LNCaP clone FGC (cell line): ENCODE measurements around the gene ZNF831.
A peak's percentile ranks its signal among the peaks of the same experiment; 100 is the strongest.

Experiments used
- DNase-seq: peaks from one replicate; pipeline ENCODE4 v3.0.0-alpha.2; 2011; ENCODE audit warnings: low read depth
- H3K4me3 ChIP-seq: 2 replicates; pipeline ENCODE4 v1.5.1; 2011; ENCODE audit warnings: mild to moderate bottlenecking, low read depth, low read length, control low read depth
- TF ChIP-seq, protein P1 (sequence below): IDR thresholded peaks from 2 replicates; pipeline ENCODE4 v1.5.1; 2012; ENCODE audit warnings: mild to moderate bottlenecking; ENCODE audit not compliant: control insufficient read depth, insufficient read depth; ENCODE audit errors: extremely low read depth

ZNF831 gene

DNA sequence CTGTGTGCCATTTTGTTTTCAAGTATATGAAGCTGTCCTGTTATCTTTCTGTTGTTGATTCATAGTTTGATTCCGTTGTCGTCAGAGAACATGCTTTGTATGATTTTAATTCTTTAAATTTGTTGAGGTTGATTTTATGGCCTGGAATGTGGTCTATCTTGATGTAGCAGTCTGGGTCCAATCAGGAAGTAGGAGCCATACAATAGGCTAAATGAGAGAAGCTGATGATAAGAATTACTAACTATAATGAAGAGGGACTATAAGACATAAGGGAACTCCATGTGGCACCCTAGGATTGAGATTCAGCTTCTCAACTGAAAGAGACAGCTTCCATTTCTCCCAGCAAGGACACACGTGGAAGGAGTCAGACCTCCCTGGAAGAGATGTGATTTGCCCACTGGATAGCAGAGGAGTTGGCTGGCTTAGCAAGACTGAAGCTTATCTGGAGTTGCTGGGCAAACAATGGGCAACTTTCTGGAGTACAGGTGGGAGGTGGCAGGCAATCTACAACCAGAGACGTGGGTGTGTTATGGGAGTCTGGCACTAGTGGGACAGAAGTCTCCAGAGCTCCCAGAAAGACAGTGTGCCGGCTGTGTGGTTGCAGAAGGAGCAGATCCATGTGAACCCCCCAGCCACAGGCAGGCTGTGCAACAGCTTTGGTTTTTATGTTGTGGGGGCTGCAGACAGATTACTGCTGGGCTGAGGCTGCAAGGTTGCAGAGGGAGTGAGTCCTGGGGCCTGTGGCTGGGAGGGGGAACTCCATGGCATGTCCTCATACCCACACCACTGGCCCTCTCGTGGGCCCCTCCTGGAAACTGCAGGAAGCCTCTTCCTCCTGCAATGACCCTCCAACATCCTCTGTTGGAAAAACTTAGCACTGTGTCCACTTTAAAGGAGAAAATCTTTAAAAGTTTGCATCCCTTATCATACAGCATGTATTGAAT lies 7.1 kb downstream of the ZNF831 start:
- TF ChIP-seq, protein P1, sequence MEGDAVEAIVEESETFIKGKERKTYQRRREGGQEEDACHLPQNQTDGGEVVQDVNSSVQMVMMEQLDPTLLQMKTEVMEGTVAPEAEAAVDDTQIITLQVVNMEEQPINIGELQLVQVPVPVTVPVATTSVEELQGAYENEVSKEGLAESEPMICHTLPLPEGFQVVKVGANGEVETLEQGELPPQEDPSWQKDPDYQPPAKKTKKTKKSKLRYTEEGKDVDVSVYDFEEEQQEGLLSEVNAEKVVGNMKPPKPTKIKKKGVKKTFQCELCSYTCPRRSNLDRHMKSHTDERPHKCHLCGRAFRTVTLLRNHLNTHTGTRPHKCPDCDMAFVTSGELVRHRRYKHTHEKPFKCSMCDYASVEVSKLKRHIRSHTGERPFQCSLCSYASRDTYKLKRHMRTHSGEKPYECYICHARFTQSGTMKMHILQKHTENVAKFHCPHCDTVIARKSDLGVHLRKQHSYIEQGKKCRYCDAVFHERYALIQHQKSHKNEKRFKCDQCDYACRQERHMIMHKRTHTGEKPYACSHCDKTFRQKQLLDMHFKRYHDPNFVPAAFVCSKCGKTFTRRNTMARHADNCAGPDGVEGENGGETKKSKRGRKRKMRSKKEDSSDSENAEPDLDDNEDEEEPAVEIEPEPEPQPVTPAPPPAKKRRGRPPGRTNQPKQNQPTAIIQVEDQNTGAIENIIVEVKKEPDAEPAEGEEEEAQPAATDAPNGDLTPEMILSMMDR = no peak
- no peak for DNase-seq
- H3K4me3 ChIP-seq = no peak overlapping the region

DNA sequence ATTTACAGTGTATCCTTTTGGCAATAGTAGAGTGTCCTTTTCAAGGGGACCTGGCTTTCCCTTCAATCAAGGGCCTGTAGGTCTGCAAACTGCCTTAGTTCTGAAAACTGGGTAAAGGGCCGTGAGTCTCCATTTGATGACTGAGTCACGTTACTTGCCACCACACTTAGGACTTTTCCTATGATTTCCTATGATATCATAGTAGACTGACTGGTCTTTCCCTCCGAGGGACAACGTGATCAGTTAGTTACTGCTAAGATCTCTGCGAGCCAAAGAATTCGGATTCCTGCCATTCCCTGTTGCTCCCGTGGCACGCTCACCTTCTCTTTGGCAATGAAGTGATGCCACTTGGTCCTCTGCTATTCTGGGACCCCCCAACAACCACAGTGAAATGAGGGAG lies 8.4 kb downstream of the ZNF831 start:
- no peak for DNase-seq
- TF ChIP-seq, protein P1 = no peak
- H3K4me3 ChIP-seq = no peak overlapping the region

DNA sequence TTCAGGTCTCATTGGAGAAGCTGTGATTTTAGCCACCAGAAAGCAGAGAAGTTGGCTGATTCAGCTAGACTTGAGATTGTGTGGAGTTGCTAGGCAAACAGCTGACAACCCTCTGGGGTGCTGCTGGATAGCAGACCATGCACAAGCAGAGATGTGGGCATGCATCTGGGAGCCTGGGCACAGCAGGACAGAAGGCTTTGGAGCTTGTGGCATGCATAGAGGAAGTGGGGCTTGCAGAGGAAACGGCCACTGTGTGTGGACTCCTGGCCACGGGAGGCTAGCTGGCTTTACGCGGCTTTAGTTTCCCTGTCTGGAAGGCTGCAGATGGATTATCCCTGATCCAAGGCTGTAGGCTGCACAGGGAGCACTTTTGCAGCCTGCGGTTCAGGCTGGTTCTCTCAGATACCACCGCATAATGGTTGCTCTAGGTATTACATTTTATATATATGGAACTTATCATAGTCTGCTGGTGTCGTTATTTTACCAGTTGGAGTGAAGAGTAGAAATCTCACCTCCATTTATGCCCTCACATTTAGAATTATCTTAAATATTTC lies 10.4 kb downstream of the ZNF831 start:
- H3K4me3 ChIP-seq = no peak overlapping the region
- DNase-seq = no peak
- TF ChIP-seq, protein P1 = no peak

DNA sequence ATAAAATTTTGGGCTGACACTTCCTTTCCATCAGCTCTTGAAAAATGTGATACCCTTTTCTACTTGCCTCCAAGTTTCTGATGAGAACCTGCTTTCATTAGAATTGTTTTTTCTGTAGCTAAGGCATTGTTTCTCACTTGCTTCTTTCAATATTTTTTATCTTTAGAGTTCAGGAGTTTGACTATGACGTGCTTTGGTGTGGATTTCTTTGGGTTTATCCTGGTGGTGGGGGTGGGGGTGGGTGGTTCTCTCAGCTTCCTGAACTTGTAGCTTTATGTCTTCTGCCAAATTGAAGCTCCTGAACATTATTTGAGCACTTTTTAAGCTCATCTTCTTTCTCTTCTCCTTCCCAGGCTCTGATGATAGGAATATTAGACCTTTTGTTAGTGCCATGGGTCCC lies 11.4 kb downstream of the ZNF831 start:
- TF ChIP-seq, protein P1 = no peak
- no peak for DNase-seq
- H3K4me3 ChIP-seq = no peak overlapping the region

DNA sequence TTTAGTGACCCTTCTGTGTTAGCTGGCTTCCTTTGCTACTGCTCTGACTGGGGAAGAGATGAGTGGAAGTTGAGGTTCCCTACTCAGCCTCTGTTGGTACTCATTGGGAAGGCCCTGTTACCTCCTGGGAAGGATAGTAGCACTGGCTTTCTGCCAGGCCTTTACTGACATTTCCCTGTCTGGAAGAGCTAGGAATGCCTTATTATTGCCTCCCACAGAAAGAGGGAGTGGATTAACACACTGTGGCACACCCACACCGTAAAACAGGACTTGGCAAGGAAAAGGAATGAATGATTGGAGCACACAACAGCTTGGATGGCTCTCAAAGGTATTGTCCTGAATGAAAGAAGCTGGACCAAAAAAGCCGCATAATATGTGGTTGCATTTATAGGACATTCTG lies 12.2 kb downstream of the ZNF831 start:
- H3K4me3 ChIP-seq = no peak overlapping the region
- TF ChIP-seq, protein P1 = no peak
- no peak for DNase-seq

DNA sequence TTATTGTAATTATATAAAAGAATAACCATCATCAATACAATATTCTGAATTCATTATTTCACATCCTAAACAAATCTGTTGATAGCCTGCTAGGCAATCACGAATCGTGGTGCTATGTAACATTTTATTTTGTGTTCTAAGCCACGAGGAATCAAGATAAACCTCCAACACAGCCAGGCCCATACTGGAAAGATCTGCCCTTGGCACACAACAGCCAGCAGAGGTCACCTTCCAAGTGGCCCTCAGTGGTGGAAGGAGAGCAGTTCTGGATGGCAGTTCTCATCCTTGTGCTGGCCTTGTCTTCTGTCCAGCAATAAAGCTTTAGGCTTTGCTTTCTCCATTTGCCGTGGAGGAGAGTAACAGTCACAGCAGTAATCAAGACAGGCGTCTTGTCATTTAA lies 13.2 kb downstream of the ZNF831 start:
- DNase-seq = no peak
- TF ChIP-seq, protein P1 = 0 out of 2 replicates have a peak, but pooled peaks have one; percentile 5
- H3K4me3 ChIP-seq = no peak overlapping the region
